NCI-H1436 treated with DMSO at 0.1 percent for 48 hours (cell line): ENCODE measurements around the gene PPA2.
"Not testable (repeated sequence)": the region's sequence is repeated elsewhere in the genome, so short reads cannot be mapped to it uniquely, and the experiment has no call there.

Experiments
- DNase-seq: peaks from one replicate; lab custom pipeline; 2025; lab: John Stamatoyannopoulos, UW

PPA2 gene

GRCh38 chr4:105458541-105458940, 15.3 kb downstream of the PPA2 start:
- not testable (repeated sequence) for DNase-seq

- no peak for DNase-seq
These were observed 15.9 kb downstream of the PPA2 start for GRCh38 chr4:105458001-105458400.

- no peak for DNase-seq
These were observed 17.9 kb downstream of the PPA2 start for GRCh38 chr4:105455998-105456397.

GRCh38 chr4:105455182-105455581, 18.7 kb downstream of the PPA2 start:
- no peak for DNase-seq

GRCh38 chr4:105453550-105454205, 20.2 kb downstream of the PPA2 start:
- no peak for DNase-seq

- DNase-seq, result peak; percentile 35
These were observed 22.5 kb downstream of the PPA2 start for GRCh38 chr4:105451346-105451745.

- no peak for DNase-seq
These were observed 33.0 kb downstream of the PPA2 start for GRCh38 chr4:105440890-105441289.

GRCh38 chr4:105437637-105438036, 36.2 kb downstream of the PPA2 start:
- no peak for DNase-seq

- no peak for DNase-seq
These were observed 37.4 kb downstream of the PPA2 start for GRCh38 chr4:105436414-105436813.

GRCh38 chr4:105434940-105435339, 38.9 kb downstream of the PPA2 start:
- no peak for DNase-seq

- no peak for DNase-seq
These were observed 40.4 kb downstream of the PPA2 start for GRCh38 chr4:105433421-105433820.

GRCh38 chr4:105432438-105432837, 41.4 kb downstream of the PPA2 start:
- DNase-seq, result no peak

GRCh38 chr4:105430811-105431210, 43.1 kb downstream of the PPA2 start:
- no peak for DNase-seq

- no peak for DNase-seq
These were observed 47.5 kb downstream of the PPA2 start for GRCh38 chr4:105426187-105426897.

GRCh38 chr4:105422207-105422920, 51.5 kb downstream of the PPA2 start:
- DNase-seq, result no peak

- no peak for DNase-seq
These were observed 56.2 kb downstream of the PPA2 start for GRCh38 chr4:105417624-105418023.

GRCh38 chr4:105415281-105415744, 58.5 kb downstream of the PPA2 start:
- no peak for DNase-seq

- no peak for DNase-seq
These were observed 59.5 kb downstream of the PPA2 start for GRCh38 chr4:105414316-105414715.

GRCh38 chr4:105409135-105409534, 64.7 kb downstream of the PPA2 start:
- DNase-seq, result not testable (repeated sequence)

GRCh38 chr4:105400901-105401677, 72.8 kb downstream of the PPA2 start:
- DNase-seq, result no peak

- no peak for DNase-seq
These were observed 74.2 kb downstream of the PPA2 start for GRCh38 chr4:105399532-105400161.

- no peak for DNase-seq
These were observed 81.0 kb downstream of the PPA2 start for GRCh38 chr4:105392858-105393257.
